AG10803 (cell line): ENCODE results near the gene CIROP.

ENCODE experiments used
- DNase-seq: peaks from one replicate; pipeline ENCODE4 v3.0.0; 2010; ENCODE audit warnings: low read depth
- H3K4me3 ChIP-seq: 2 replicates; pipeline ENCODE4 v1.5.1; 2011; ENCODE audit warnings: mild to moderate bottlenecking, low read length, control low read depth
- TF ChIP-seq, protein P1 (sequence below): conservative IDR thresholded peaks from 2 replicates; pipeline ENCODE4 v1.5.1; 2011; ENCODE audit warnings: mild to moderate bottlenecking, low read length, control low read depth, inconsistent platforms

The CIROP gene

DNA sequence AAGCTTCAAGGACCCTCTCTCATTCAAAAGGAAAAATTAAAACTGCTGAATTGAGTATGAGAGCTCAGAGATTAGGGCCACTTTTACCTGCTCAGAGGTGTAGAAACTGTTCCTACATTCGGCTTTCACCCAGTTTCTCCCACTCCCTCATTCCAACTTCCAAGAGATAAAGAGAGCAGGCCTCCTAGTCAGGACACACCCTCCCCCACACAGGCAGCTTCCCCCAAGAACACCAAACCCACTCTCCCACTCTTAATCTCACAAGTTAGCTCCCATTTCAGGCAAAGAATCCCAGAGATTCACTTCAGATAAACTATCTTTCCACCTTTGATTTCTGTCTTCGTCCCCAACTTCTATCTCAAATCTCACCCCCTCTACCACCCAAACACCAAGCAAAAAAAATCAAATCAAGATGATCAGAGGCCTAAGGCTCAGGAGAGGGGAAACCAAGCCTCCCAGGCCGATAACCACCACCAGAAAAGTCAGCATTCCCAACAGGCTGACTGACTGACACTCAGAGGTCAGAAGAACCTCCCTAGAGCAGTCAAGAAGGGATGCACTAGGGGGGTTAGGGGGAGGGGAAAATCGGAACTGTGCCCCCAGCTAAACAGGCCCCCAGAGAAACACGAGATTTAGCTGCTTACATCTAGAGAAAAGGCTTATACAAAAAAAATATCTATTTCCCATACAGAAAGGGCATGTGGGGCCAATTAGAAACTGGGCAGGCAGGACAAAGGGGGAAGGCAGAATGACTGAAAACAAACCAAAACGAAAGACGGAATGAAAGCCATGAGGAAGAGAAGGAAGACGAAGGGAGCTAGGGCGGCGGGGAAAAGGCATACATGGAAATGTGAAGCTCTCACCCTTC, 34.3 kb downstream of the CIROP start:
- no peak for DNase-seq
- TF ChIP-seq, protein P1, sequence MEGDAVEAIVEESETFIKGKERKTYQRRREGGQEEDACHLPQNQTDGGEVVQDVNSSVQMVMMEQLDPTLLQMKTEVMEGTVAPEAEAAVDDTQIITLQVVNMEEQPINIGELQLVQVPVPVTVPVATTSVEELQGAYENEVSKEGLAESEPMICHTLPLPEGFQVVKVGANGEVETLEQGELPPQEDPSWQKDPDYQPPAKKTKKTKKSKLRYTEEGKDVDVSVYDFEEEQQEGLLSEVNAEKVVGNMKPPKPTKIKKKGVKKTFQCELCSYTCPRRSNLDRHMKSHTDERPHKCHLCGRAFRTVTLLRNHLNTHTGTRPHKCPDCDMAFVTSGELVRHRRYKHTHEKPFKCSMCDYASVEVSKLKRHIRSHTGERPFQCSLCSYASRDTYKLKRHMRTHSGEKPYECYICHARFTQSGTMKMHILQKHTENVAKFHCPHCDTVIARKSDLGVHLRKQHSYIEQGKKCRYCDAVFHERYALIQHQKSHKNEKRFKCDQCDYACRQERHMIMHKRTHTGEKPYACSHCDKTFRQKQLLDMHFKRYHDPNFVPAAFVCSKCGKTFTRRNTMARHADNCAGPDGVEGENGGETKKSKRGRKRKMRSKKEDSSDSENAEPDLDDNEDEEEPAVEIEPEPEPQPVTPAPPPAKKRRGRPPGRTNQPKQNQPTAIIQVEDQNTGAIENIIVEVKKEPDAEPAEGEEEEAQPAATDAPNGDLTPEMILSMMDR, result no peak
- peak overlapping the region; percentile 92 for H3K4me3 ChIP-seq

DNA sequence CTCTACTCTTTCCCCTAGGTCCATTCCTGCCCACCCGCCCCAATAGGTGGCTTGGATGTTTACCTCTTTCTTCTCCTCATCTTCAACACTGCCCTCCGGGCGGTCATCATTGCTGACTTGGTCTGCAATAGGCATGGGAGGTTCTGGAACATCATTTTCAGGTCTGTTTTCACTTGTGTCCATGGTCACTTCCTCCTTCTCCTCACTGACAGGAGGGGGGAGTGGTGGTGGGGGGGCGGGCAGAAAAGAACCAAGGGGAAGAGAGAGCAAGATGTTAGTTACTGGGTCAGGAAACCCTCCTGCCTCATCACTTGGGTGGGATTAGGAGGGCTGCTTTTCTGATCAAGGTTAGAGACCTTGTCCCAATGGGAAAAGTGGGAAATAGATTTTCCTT, 35.4 kb downstream of the CIROP start:
- TF ChIP-seq, protein P1, result no peak
- DNase-seq, result no peak
- no peak overlapping the region for H3K4me3 ChIP-seq

DNA sequence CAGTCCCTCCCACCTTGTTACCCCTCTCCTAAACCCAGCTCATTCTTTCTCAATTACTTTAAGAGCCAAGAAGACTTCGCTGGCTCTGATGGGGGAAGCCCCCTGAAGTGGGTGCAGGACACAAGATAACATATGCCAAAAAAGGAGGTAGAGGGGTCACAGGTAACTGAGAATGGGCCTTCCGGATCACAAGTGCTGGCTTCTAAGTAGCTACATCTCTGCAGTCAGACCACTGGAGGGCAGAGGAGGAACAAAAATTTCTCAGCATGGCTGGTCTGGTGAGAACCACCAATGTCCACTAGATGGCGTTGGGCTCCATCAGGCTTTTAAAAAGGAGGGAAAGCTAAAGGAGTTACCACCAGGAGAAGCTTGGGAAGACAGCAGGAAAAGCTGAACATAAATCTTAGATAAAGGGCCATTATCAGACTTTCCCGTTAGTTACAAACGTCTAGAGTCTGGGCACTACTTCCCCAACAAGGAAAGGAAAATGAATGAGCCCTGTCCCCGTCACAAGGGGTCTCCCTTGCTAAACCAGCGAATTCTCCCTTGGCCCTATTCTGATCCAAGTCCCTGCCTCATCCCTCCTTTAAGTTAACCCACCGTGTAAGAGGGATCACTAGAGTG, 35.9 kb downstream of the CIROP start:
- DNase-seq, result peak; percentile 89
- TF ChIP-seq, protein P1, result peak; percentile 100
- H3K4me3 ChIP-seq, result no peak overlapping the region

DNA sequence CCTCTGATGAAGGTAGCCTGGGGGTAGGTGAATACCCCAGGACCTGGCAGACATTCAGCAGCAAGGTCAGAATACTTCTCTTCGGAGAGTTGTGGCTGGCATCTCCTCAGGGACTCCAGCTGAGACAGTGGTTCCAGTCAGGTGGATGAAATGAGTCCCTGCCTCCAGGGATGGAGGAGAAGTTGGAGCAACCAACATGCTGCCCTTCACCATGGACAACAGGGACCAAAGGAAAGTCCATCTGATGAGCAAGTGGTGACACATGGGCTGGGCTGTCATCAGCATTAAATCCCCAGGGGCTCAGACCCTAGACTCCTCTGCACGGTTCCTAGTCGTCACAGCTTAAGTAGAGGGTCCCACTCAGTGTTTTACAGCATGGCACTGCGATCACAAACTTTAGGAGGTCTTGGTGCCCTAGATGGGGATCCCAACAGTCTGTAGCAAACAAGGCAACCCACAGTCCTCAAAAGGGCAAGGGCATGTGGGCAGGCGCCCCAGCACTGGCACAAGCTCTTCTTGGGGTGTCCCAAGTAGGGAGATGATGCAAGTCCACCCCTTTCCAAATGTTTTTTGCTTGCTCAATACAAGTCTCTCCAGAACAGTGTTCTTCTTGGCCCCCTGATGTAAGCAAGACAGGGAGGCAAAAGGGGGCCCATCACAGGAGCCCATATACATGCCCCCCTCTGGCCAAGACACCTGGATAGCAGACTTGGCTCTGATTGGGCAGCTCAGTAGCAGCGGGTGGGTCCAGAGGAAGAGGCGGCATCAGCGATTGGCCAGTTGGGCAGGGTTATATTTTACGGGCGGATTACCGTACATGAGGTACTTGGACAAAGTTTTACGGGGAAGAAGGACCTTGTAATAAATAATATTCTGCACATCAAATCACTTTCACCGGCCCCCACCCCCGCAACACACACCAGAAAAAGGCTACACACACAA, 36.7 kb downstream of the CIROP start:
- no peak for DNase-seq
- H3K4me3 ChIP-seq, result no peak overlapping the region

DNA sequence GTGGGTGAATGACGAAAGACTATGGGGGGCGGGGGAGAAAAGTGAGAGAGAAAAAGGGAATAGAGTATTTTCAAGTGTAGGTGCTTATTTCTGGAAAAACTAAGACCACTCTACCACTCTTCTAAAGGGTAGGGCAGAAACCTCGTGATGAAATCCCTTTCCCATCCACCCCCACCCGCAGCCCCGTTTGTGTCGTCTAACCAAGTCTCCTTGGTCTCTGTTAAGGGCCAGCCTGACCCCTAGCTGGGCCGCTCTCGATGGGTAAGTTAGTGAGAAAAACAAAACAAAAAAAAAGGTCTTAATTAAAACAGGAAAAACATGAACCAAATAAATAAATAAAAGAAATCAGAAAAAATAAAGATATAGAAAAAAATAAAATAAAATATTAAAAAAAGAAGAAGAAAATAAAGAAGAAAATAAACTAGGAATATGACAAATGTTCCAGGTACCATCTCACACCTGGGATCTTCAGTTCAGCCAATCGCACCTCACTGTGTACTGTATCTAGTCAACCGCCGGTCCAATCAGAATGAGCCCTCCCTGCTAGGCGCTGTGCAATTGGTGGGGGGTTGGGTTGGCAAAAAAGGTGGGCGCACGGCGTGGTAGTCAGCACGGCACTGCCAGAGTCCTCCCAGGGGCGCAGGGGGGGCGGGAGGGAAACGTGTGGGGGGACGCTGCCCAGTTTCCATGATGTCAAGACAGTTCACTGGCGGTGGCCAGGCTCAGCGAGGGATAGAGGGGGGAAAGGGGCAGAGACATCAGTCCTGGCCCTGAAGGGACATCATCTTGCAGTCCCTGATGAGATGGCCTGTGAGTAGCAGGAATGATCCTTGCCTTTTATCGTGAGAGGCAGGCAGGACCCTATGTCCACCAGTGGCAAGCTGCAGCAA, 37.7 kb downstream of the CIROP start:
- H3K4me3 ChIP-seq, result no peak overlapping the region
- no peak for DNase-seq
- TF ChIP-seq, protein P1, result no peak

More for the DNA sequence above, 36.7 kb downstream of the CIROP start:
- TF ChIP-seq, protein P1, result no peak

DNA sequence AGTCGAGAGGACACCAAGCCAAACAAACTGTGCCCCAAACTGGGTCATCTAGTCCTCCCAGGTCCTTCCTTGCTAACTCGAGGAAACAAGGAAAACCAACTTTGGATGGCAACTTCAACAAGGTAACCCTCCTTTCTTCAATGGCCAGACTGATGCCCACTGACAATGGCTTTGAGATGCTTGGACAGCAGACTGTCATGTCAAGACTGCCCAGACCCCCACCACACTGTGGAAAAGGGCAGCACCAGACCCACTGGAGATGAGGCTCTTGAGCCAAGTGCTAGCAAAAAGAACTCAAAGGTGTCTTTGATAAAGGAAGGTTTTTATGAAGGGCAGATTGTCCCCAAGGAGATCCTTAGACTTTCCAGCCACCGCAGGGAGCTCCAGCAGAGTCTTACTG, 38.4 kb downstream of the CIROP start:
- no peak overlapping the region for H3K4me3 ChIP-seq
- no peak for DNase-seq
- TF ChIP-seq, protein P1, result no peak
